Suprapubic skin (tissue), 4 donors: ENCODE data around the gene PPP1R12B.
"Not testable (repeated sequence)": the region's sequence is repeated elsewhere in the genome, so short reads cannot be mapped to it uniquely, and the experiment has no call there.

Experiments used
- POLR2A ChIP-seq, 2 donors: fragments of 450-650 bp; IDR thresholded peaks; one replicate each; pipeline ENCODE4 v1.6.1; 2017; ENCODE audit warnings: antibody characterized with exemption in 2 of 2, mild to moderate bottlenecking in 2 of 2, moderate library complexity in 2 of 2
- POLR2AphosphoS5 ChIP-seq, 3 donors: sonication (generic); formaldehyde crosslinking; IDR thresholded peaks; one replicate each; pipeline ENCODE4 v1.6.1; 2017; ENCODE audit warnings: antibody characterized with exemption in 3 of 3
- TF ChIP-seq, protein P1 (sequence below), 2 donors: fragments of 200-600 bp in 1 of 2; fragments of 450-650 bp in 1 of 2; sonication (generic) in 1 of 2; IDR thresholded peaks; one replicate each; pipeline ENCODE4 v1.5.1; 2016 to 2019; ENCODE audit warnings: antibody characterized with exemption in 2 of 2, mild to moderate bottlenecking in 1 of 2, moderate library complexity in 1 of 2

DNA sequence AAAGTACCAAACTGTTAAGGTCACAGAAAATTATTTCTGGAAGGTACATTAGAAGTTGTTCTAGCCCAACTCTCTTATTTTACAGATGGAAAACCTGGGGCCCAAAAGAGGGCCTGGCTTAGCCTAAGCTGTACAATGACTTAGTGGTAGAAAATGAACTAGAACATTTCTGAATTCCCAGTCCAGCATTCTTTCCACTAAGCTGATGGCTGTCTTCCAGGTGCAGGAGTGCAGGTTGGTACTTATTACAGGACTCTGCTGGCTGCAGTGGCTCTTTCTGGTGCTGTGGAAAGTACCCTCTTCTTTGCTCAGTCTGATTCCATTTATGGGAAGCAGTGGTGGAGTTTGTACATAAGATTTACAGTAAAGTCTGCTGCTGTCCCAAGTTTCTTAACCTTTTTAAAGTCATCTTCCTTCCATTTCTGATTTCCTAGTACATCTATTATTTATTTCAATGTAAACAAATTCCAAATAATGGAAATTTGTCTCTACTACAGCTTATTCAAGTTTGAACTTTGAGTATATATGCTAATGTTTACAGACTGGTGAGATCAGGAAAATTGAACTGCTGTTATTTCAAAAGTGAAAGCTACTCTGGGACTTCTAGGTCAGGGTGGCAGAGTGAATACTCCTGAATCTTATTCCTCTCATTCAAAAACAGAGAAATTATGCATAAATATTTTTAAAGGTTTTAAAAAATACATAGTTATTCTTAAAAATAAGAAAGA lies 171.8 kb downstream of the PPP1R12B start:
- TF ChIP-seq POLR2A, POLR2AphosphoS5 (IDR thresholded peaks at IDR 0.05): not testable (repeated sequence)
- TF ChIP-seq, protein P1, sequence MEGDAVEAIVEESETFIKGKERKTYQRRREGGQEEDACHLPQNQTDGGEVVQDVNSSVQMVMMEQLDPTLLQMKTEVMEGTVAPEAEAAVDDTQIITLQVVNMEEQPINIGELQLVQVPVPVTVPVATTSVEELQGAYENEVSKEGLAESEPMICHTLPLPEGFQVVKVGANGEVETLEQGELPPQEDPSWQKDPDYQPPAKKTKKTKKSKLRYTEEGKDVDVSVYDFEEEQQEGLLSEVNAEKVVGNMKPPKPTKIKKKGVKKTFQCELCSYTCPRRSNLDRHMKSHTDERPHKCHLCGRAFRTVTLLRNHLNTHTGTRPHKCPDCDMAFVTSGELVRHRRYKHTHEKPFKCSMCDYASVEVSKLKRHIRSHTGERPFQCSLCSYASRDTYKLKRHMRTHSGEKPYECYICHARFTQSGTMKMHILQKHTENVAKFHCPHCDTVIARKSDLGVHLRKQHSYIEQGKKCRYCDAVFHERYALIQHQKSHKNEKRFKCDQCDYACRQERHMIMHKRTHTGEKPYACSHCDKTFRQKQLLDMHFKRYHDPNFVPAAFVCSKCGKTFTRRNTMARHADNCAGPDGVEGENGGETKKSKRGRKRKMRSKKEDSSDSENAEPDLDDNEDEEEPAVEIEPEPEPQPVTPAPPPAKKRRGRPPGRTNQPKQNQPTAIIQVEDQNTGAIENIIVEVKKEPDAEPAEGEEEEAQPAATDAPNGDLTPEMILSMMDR (IDR thresholded peaks at IDR 0.05), result not testable (repeated sequence)
